ENCODE results near the gene NID1.
"Not testable (repeated sequence)": the region's sequence is repeated elsewhere in the genome, so short reads cannot be mapped to it uniquely, and the experiment has no call there.

GRCh38 chr1:236003058-236003457 is 61.8 kb downstream of the NID1 start:
- not testable (repeated sequence) for TF ChIP-seq CTCF, POLR2A (IDR thresholded peaks at IDR 0.05)
